HG03575 (cell line): ENCODE measurements around the gene PDE9A.

Experiments used
- ATAC-seq: cut with Tn5 transposase; IDR thresholded peaks from one replicate; pipeline ENCODE4 v1.9.1; 2021; ENCODE audit not compliant: unreplicated experiment, insufficient number of reproducible peaks, low FRiP score; ENCODE audit errors: extremely low read depth

PDE9A gene

DNA sequence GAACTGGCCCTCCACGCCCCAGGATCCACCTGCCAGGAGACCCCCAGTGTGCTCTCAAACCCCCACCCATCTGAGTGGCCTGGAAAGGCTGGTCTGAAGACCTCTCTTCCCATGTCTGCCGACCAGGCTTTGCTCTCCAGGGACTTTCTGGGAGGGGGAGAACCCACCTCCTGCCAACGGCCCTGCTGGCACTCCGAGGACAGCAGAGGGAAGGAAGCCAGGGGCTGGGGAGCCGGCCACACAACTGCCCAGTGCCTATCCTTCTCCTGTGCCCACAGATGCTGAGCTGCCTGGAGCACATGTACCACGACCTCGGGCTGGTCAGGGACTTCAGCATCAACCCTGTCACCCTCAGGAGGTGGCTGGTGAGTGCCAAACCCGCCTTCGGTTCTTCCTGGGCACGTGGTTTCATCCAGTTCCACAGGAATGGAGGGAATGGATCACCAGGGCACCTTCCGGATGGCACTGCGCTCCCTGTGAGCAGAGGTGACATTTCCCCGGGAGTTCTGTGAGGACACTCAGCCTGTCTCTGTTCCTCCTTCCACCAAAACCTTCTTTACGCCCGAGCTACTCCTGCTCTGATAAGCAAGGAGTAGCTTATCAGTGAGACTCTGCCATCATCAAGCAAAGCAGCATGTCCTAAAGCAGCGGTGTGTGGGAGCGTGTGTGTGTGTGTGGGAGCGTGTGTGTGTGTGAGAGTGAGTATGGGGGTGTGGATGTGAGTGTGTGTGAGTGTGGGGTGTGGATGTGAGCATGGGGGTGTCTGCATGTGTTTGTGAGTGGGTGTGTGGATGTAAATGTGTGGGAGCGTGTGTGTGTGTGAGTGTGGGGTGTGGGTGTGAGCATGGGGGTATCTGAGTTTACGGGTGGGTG lies 105.5 kb downstream of the PDE9A start:
- no peak for ATAC-seq

GRCh38 chr21:42759594-42759927 lies 106.1 kb downstream of the PDE9A start:
- ATAC-seq: no peak

DNA sequence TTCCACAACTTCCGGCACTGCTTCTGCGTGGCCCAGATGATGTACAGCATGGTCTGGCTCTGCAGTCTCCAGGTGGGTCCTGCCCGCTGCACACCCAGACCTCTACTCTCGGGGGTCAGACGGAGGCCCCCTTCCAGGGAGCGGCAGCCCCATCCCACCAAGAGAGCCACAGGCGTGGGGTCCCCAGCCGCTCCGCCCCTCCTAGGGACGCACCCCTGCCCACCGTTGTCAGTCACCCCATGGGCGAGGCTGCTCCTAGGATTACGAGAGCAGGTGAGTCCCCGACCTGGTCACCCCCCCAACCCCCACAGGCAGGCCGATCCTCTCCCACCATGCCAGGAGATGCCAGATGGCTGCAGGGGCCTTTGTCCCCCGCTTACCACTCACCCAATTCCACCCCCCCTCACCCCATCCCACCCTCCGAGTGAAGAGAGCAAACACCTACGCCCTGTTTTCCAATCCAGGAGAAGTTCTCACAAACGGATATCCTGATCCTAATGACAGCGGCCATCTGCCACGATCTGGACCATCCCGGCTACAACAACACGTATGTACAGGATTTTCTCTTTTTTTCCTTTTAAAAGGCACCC lies 107.0 kb downstream of the PDE9A start:
- no peak for ATAC-seq

- ATAC-seq: no peak
Observed at GRCh38 chr21:42760951-42761751, 107.7 kb downstream of the PDE9A start.

DNA sequence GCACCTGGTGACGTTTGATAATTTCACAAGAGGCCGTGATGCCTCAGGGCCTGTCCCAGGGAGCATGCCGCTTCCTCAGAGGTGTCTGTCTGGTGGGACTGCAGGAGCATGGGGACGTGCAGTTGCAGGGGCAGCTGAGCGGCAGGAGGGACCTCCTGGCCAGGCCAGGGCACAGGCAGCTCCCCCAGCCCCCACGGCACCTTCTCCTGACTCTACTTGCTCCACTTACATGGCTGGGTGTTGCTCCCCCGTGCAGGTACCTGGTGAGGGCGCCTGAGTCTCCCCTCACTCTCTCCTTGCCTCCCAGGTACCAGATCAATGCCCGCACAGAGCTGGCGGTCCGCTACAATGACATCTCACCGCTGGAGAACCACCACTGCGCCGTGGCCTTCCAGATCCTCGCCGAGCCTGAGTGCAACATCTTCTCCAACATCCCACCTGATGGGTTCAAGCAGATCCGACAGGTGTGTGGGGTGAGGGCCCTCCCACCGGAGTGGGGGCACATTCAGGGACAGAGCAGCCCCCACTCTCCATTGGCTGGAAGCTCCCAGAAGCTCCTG lies 108.4 kb downstream of the PDE9A start:
- ATAC-seq: no peak

DNA sequence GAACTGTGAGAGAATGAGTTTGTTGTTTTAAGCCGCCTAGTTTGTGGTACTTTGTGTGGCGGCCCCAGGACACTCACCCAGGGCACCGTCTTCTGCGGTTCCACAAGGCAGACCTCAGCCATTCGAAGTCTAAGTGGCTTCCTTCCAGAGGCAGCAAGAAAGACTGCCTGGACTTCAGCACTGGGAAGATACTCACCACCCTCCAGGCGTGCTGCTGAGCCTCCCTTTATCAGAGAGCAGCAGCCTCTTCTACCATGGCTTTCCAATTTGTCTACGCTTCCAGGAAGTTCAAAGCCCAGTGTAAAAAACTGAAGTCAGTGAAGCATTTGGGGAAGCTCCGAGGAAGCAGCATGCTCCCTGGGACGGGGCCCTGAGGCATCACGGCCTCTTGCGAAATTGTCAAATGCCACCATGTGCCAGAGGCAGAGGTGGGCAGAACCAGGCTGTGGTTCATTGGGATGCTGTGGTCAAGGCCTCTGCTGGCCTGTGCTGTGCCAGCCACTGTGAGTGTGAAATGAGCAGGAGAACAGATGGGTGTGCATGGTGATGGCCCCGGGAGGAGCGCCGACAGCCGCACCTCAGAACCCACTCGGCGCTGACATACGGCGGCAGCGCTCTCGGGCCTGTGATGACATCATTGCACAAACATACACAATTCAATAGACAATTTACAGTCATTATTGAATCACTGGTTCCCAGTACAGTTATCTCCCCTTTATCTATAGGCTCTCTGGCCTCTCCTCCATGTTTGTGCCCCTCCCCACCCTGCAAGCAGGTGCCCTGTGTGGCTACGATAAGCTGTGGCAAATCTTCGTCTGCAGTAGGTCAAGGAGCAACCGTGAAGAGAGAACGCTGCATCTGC lies 110.4 kb downstream of the PDE9A start:
- no peak for ATAC-seq

DNA sequence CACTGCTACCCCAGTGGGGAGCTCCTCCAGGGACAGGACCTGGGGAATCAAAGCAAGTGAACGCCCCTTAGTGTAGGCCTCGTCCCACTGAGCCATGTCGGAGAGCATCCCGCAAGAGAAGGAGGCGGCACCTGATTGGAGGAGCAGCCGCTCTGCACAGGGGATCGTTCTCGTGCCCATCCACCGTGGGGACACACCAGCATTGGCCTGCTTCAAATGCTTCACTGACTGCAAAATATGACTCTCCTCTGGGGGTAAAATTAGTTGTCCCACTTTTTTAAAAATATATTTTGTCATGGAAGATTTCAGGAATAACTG lies 111.0 kb downstream of the PDE9A start:
- no peak for ATAC-seq

- no peak for ATAC-seq
Observed at GRCh38 chr21:42764883-42765282, 111.5 kb downstream of the PDE9A start.

DNA sequence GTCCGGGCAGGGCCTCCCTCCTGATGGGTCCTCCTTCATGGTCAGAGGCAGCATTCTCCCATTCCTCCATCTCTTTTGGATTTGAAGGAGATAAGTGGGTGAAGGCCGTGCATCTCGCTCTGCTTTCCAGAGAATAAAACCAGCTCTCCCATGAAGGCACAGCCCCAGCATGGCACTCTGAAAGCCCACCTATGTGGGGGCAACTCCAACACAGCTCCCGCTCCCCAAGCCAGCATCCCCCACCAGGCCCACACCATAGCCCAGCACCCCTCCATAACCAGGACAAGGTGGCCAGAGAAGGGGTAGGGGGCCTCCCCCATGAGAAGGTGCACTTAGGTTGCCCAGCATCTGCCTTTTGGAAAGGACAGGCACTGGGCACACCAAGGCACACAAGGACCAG lies 112.2 kb downstream of the PDE9A start:
- no peak for ATAC-seq

DNA sequence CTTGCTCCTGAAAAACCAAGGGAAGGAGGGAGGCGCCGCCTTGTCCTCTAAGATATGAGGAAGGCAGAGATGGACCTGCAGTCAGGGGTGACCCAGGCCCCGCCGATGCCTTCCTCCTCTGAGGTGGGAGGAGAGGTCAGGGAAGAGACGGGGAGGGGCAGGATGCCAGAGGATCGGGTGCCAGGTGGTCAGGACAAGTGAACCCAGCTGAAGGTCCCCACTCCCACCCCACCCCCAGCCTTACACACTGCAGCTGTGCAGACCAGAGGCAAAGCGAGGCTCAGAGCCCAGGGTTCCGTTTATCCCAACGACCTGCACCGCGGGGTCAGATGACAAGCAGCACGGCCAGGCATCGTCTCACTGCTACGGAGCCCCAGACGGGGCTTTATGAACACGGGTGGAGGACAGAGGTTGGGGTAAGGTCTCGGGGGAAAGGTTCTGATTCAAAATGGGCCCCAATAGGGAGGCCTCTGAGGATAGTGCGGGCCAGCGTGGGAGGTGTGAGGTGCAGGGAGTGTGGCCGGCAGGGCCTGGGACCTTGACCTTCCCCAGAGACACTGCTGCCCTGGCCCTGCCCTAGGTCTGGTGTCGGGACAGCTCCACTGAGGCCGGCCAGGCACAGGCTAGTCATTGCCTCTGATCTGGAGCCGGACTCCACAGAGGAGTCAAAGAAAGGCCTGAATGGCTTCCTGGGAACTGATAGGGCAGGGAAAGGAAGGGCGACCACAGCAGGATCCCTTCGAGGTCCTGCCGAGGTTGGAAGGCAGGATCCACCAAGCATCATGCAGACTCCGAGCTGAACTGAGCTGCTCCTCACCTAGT lies 113.5 kb downstream of the PDE9A start:
- no peak for ATAC-seq

- ATAC-seq: no peak
Observed at GRCh38 chr21:42767561-42767835, 114.1 kb downstream of the PDE9A start.

- ATAC-seq: no peak
Observed at GRCh38 chr21:42768324-42769121, 115.1 kb downstream of the PDE9A start.

DNA sequence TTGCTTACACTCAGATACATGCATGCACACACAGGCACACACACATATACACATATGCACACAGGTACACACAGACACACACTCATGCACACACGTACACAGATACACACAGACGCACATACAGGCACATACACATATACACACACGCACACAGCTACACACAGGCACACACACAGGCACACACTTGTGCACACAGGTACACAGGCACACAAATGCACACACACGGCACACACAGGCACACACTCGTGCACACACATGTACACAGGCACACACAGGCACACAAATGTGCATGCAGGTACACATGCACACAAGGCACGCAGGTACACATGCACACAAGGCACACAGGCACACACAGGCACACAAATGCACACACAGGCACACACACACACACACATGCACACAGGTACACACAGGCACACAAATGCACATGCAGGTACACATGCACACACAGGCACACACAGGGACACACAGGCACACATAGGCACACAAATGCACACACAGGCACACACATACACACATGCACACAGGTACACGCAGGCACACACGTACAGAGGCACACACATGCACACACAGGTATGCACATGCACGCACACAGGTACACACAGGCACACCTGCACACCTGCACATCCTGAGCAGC lies 115.9 kb downstream of the PDE9A start:
- no peak for ATAC-seq

GRCh38 chr21:42769820-42770716 lies 116.6 kb downstream of the PDE9A start:
- ATAC-seq: no peak

DNA sequence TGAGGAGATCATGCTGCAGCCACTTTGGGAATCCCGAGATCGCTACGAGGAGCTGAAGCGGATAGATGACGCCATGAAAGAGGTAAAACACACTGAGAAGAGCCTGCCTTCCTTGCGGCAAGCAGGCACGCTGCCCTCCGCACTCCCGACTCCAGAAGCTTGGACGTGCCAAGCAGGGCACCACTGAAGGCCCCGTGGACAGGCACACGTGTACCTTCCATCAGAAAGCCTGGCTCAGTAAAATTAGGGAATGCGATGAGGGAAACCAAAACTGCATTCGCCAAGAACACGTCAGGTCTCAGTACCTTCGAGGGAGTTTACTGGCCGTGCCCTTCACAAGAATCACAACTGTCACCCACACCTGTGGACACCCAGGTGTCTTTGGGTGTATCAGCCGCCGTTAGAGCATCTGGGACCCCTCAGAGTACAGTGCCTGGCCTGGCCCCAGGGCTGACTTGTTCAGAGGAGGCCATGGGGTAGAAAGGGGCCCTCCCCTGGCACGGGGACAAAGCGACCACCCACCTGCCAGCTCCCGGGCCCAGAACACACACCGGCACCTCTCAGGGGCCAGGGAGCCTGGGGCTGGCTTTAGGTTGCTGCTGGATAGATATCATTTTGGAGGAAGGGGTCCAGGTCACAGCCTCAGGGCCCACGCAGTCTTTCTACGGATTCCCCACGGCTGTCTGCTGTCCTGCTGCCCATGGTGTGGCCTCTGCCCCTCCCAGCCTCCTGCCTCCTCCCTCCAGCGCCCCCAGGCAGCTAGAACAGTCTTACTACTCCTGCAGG lies 117.5 kb downstream of the PDE9A start:
- ATAC-seq: no peak

DNA sequence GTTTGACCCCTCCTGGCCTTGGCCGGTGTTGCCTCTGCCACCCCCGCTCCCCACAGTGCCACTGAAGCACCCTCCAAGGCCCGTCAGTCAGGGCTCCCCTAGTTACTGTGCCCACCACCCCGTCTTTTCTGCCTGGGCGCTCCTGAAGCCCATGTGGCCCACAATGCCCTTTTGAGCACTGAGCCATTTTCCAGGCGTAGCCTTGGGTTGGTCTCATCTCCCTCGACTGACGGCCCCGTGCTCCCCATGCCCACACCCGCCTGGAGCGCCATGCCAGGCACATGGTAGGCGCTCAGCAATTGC lies 118.0 kb downstream of the PDE9A start:
- ATAC-seq: no peak
